ENCODE results near the gene PRLR. TPM values are rescaled to one million over a fixed set of nuclear protein-coding genes. Genes with fewer than 3 reads are reported as not detected.

PRLR gene
- total RNA-seq, 4 donors from 2014 or later = 9.1 to 69.5 (median 54.1) TPM

DNA sequence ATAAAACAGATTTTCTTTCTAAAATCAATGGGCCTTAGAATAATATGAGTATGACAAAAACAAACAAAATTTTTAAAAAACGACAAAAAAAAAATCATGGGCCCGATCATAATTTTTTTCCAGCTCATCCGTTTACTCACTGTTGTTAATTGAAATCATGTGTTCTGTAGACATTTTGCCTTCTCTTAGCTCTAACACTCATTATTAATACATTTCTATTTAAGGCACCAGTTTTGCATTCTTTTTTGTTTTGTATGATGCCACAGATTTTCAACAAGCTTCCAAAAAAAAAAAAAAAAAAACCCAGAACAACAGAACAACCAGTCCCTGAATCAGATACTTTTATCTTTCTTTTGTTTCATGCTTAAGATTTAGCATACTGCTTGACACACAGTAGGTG is 86.4 kb downstream of the PRLR start:
- no peak overlapping the region for H3K27ac ChIP-seq
- TF ChIP-seq, protein P1, sequence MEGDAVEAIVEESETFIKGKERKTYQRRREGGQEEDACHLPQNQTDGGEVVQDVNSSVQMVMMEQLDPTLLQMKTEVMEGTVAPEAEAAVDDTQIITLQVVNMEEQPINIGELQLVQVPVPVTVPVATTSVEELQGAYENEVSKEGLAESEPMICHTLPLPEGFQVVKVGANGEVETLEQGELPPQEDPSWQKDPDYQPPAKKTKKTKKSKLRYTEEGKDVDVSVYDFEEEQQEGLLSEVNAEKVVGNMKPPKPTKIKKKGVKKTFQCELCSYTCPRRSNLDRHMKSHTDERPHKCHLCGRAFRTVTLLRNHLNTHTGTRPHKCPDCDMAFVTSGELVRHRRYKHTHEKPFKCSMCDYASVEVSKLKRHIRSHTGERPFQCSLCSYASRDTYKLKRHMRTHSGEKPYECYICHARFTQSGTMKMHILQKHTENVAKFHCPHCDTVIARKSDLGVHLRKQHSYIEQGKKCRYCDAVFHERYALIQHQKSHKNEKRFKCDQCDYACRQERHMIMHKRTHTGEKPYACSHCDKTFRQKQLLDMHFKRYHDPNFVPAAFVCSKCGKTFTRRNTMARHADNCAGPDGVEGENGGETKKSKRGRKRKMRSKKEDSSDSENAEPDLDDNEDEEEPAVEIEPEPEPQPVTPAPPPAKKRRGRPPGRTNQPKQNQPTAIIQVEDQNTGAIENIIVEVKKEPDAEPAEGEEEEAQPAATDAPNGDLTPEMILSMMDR (IDR thresholded peaks at IDR 0.05) = no peak
- no peak for TF ChIP-seq POLR2A (IDR thresholded peaks at IDR 0.05)
- no peak overlapping the region for H3K4me3 ChIP-seq
- no peaks in the 10 kb centered on the region for H3K9me3 ChIP-seq
- no peaks in the 10 kb centered on the region for H3K4me1 ChIP-seq
- DNase-seq = no peak
- no peaks in the 10 kb centered on the region for H3K36me3 ChIP-seq
- H3K27me3 ChIP-seq = no peaks in the 10 kb centered on the region

DNA sequence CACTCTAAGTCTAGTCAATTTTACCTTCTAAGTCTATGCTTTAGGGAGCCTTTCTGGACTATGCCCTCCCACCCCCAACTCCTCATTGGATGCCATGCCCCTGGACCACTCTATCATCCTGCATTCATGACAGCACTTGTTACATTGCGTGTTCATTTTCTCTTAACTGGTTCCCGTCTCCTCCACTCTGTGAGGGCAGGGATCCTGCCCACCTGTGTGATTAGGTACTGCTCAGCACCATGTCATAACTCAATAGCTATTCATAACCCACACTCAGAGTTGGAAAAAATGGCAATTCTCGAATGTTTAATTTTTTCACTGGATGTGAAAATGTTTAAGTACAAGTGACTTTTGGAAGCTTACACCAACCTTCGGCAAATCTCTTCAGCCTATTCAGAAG is 88.5 kb downstream of the PRLR start:
- no peak overlapping the region for H3K27ac ChIP-seq
- no peaks in the 10 kb centered on the region for H3K27me3 ChIP-seq
- H3K4me1 ChIP-seq = no peaks in the 10 kb centered on the region
- DNase-seq = no peak
- H3K9me3 ChIP-seq = no peaks in the 10 kb centered on the region
- H3K4me3 ChIP-seq = no peak overlapping the region
- no peaks in the 10 kb centered on the region for H3K36me3 ChIP-seq
- no peak for TF ChIP-seq POLR2A (IDR thresholded peaks at IDR 0.05)
- TF ChIP-seq, protein P1 (IDR thresholded peaks at IDR 0.05) = no peak

DNA sequence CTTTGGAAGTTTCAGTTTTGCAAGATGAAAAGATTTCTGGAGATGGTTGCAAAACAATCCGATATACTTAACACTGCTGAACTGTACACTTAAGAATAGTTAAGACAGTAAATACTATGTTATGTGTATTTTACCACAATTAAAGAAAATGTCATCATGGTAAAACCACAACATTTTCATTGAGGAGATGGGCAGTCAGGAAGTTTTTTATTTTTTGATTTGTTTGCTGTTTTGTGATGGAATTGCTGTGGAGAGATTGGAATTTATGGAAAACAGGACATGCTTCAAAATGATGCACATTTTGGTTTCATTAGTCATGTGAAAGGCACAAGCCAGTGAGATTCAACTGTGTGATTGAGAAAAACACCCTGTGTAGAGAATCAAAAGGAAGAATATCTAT is 92.1 kb downstream of the PRLR start:
- no peaks in the 10 kb centered on the region for H3K36me3 ChIP-seq
- TF ChIP-seq POLR2A (IDR thresholded peaks at IDR 0.05) = no peak
- TF ChIP-seq, protein P1 (IDR thresholded peaks at IDR 0.05) = no peak

DNA sequence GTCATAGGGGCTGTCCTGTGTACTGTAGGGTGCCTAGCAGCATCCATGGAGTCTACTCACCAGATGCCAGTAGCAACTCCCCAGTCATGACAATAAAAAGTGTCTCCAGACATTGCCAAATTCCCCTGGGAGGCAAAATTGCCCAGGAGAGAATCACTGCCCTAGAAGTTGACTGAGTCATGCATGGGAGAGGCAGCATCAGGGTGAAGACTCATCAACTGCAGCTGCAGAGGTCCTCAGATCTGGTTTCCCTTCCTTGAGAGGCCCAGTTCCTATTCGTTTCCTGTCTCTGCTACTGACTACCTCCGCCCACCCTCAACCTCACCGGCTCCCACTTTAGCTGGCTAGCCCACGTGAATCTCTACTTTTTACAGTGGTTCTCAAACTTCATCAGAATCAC is 93.9 kb downstream of the PRLR start:
- no peak for DNase-seq
- Histone ChIP-seq H3K27me3 (no peaks in the 10 kb centered on the region), H3K4me1 (no peaks in the 10 kb centered on the region), H3K27ac (no peak overlapping the region), H3K36me3 (no peaks in the 10 kb centered on the region), H3K4me3 (no peak overlapping the region), H3K9me3 (no peaks in the 10 kb centered on the region)
- TF ChIP-seq, protein P1 (IDR thresholded peaks at IDR 0.05) = no peak
- no peak for TF ChIP-seq POLR2A (IDR thresholded peaks at IDR 0.05)

More for the DNA sequence above, 92.1 kb downstream of the PRLR start:
- no peak overlapping the region for H3K27ac ChIP-seq
- no peak for DNase-seq
- H3K4me3 ChIP-seq = no peak overlapping the region
- H3K4me1 ChIP-seq = no peaks in the 10 kb centered on the region
- H3K27me3 ChIP-seq = no peaks in the 10 kb centered on the region
- no peaks in the 10 kb centered on the region for H3K9me3 ChIP-seq

DNA sequence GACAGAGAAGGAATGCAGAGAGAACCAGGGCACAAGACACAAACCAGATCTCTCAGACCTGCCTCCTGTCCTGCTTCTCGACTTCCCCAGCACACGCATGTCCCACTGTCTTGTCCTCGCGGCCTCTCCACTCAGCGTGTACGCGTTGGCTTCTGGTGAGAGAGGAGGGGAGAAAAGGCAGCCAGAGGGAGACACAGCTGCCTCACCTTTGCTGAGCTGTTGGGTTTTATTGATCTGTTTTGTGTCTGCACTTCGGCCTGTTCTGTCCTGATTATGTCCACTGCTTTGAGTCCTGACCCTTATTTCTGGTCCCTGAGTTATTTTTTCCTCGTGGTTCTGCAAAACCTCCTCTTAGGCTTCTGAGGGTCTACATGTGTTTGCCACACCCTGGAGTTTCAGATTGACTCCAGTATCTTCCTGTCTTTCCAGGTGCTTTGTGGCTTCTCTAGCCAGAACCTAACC is 95.0 kb downstream of the PRLR start:
- DNase-seq = no peak
- Histone ChIP-seq H3K4me1 (no peaks in the 10 kb centered on the region), H3K36me3 (no peaks in the 10 kb centered on the region), H3K27me3 (no peaks in the 10 kb centered on the region), H3K27ac (no peak overlapping the region), H3K4me3 (no peak overlapping the region), H3K9me3 (no peaks in the 10 kb centered on the region)
- TF ChIP-seq, protein P1 (IDR thresholded peaks at IDR 0.05) = no peak
- TF ChIP-seq POLR2A (IDR thresholded peaks at IDR 0.05) = no peak

Data from Peyer's patch (tissue), 4 donors.